NCI-H128 (cell line): ENCODE measurements around the gene GOLGA6C.
"Not testable (repeated sequence)": the region's sequence is repeated elsewhere in the genome, so short reads cannot be mapped to it uniquely, and the experiment has no call there.

Experiments
- DNase-seq: peaks from one replicate; lab custom pipeline; 2025; ENCODE audit not compliant: unreplicated experiment; lab: John Stamatoyannopoulos, UW

Gene GOLGA6C

DNA sequence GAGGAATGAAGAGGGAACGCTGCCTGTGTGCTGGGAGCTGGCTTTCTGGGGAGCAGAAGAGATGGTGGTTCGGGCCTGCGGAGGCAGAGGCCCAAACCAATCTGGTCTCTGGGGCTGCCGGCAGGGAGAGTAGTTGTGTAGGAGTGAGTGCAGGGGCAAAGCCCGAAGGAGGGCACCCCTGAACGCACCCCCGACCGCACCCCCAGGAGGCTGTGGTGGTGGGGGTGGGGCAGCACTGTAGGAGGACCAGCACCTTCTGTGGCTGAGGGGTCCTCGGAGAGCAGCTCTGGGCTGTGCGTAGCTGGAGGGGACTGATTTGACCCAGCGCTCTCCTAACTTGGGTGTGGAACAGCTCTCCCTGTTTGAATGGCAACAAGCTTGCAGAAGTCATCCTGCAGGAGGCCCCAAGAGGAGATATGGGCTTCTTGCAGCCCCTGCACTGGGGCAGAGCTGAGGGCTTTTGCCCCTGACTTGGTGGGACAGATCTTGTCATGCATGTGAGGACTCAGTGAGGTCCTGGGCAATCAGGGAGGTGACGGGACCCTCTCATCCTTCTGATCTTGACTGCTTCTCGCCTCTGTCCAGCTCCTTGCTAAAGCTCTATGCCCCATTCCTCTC, 30.4 kb upstream of the GOLGA6C start:
- DNase-seq, result no peak

- no peak for DNase-seq
Measured at GRCh38 chr15:75228787-75229186, 29.3 kb upstream of the GOLGA6C start.

GRCh38 chr15:75229191-75230015, 28.7 kb upstream of the GOLGA6C start:
- no peak for DNase-seq

DNA sequence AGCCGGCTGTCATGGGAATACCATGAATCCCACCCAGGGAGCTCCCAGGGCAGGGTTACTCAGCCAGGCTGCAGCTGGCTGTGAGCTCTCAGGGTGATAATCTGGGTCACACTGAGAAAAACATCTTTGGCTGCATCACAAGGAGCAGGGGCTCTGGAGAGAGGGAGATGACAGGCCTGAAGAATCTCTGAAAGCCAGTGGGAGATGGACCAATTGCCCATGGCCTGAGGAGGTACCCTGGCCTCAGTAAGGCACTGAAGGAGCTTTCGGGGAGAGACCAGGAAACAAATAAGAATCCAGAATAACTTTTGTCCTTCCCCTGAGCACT, 28.2 kb upstream of the GOLGA6C start:
- no peak for DNase-seq

DNA sequence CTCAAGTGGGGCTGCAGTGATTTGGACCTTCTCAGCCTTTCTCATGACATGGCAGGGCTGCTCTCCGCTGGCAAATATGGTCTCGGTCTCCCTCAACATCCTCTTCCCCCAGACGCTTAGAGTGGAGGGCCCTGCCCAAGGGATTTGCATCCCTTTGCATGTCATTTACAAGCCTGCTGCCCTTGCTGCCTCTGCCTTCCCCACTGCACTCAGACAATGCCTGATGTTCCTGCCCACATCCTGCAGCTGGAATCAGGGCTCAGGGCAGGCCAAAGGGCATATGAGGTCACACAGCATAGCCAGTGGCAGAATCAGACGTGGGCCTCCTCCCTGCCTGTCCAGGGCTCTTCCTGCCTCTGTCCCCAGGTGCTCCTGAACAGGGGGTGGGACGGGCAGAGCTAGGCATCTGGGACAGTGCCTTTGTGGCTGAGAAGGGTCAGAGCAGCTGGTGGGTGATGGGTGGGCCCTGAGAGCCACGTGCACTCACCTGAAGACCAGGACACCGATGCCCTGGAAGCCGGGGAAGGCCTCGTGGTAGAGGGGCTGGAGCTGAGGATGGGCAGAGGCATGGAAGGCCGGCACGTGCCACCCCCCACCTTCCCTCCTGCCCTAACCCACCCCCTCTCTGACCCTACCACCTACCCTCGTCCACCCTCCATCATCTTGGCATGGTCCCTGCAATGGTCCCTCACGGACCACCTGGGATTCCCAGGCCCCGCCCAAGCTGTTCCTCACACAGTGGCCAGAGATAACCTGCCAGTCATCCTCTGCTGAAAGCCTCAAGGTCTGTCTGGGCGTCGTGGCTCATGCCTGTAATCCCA, 27.4 kb upstream of the GOLGA6C start:
- no peak for DNase-seq

GRCh38 chr15:75231836-75232235, 26.3 kb upstream of the GOLGA6C start:
- DNase-seq, result no peak

DNA sequence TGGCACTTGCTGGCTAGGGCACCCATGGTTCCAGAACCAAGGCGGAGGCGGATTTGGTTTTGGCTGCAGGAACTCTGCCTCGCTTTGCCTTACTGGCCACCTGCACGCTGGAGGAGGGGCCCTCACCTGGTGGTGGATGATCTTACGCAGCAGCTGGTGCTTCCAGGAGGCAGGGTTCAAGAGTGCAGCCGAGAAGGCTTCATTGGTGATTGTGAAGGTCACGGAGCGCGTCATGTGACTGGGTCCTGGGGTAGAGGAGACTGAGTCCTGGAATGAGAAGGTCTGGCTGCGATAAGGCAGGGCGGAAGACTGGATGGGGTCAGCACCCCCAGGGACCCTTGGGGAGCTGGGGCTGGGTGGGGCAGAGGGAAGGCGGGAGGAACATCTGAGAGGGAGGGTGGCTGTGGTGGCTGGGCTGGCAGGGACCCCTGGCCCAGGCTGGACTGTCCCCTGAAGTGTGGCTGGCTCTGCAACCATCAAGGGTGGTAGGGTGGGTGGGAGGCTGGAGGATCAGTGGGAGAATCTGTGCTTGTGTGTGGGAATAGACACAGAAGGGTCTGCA, 25.8 kb upstream of the GOLGA6C start:
- no peak for DNase-seq

GRCh38 chr15:75232826-75233503, 25.2 kb upstream of the GOLGA6C start:
- no peak for DNase-seq

- no peak for DNase-seq
Measured at GRCh38 chr15:75233504-75234190, 24.5 kb upstream of the GOLGA6C start.

- no peak for DNase-seq
Measured at GRCh38 chr15:75234191-75234810, 23.8 kb upstream of the GOLGA6C start.

- no peak for DNase-seq
Measured at GRCh38 chr15:75235051-75235673, 23.0 kb upstream of the GOLGA6C start.

DNA sequence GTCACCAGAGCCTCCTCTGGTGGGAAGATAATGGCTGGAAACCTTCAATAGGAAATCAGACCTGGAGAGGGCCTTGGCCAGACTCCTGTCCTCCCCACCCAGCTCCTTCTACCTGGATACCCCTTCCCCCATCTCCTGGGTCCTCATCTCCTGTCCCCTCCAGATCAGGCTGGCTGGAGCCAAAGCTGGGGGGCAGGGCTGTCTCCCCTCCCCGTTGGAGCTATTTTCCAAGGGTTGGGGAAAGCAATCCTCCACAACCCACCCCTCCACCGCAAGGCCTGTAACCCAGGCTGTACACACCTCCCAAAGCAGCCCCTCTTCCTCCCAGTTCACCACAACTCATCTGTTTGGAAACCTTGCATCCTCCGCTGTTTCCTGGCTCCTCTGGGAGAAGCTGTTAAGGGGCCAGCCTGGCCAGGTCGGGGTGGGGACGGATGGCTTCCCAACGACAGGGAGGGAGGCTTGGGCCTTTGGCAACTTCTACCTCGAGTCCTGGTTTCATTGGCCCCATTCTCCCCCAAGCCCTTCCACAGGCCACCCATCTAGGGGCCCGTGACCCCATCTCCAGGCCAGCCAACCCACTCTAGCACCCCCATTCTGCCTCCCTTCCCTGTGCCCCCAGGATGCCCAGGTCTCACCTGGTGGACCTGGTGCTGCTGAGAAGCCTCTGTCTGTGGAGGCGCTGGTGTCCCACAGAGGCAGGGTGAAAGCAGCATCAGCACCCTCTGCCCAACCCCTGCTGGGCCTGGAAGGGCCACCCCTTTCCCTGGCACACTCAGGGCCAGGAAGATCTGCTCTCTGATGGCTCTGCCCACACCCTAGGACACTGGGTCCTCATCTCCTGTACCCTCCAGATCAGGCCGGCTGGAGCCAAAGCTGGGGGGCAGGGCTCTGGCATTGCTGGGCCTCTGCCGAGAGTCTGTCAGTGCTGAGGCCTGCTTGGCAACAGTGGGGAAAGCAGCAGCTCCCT, 22.1 kb upstream of the GOLGA6C start:
- no peak for DNase-seq

DNA sequence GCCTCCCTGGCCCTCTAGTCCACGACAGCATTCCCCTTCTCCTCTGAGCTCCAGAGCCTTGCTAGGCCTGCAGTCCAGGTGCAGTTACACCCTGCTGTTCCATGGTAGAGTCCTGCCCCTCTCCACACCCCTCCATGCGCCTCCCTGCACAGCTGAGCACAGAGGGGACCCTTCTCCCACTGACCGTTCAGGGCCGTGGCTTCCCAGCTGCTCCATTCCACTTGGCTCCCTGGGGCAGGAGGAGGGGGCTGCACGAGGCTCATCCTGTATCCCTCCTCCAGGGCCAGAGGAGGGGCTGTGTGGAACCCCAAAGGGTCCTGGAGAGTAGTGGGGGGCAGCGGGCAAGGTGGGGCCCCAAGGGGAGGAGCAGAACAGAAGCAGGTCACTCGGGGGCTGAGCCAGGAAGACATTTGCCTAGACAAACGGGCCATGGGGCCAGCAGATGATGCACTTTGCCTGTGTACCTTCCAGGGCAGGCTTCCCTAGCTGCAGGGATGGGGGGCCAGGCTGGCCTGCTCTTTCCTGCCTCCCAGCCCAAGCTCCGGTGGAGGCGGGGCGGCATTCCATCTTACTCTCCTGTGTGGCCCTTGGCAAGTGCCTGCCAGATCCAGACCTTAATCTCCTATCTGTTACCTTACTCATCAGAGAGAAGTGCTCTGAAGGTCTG, 20.7 kb upstream of the GOLGA6C start:
- DNase-seq, result no peak

DNA sequence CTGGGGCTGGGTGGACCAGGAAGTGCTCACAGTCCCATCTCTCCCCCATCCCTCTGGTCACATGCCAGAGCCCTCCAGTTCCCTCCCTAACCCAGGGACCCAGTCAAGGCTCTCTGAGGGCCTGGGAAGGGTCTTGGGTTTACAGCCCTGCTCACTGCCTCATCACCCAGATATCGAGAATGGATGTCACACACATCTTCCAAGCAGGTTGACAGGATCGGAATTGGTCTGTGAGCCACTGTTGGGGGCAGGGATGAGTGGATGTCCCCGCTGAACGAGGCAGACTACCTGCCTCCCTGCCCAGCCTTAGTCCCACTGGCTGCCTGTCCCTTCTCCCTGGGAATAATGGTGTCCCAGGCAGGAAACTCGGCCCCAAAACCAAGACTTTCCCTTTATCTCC, 20.0 kb upstream of the GOLGA6C start:
- no peak for DNase-seq

GRCh38 chr15:75245741-75246140, 12.4 kb upstream of the GOLGA6C start:
- DNase-seq, result not testable (repeated sequence)

GRCh38 chr15:75248991-75249390, 9.1 kb upstream of the GOLGA6C start:
- not testable (repeated sequence) for DNase-seq

- DNase-seq, result no peak
Measured at GRCh38 chr15:75249726-75250125, 8.4 kb upstream of the GOLGA6C start.

GRCh38 chr15:75251343-75251742, 6.8 kb upstream of the GOLGA6C start:
- DNase-seq, result not testable (repeated sequence)
